HG03460 (cell line): Measurements from ENCODE around the gene GUK1.
A peak's percentile ranks its signal among the peaks of the same experiment; 100 is the strongest.
"Not testable (repeated sequence)": the region's sequence is repeated elsewhere in the genome, so short reads cannot be mapped to it uniquely, and the experiment has no call there.

ENCODE experiments used
- ATAC-seq: cut with Tn5 transposase; IDR thresholded peaks from one replicate; pipeline ENCODE4 v1.9.1; 2021; ENCODE audit not compliant: unreplicated experiment

The GUK1 gene

DNA sequence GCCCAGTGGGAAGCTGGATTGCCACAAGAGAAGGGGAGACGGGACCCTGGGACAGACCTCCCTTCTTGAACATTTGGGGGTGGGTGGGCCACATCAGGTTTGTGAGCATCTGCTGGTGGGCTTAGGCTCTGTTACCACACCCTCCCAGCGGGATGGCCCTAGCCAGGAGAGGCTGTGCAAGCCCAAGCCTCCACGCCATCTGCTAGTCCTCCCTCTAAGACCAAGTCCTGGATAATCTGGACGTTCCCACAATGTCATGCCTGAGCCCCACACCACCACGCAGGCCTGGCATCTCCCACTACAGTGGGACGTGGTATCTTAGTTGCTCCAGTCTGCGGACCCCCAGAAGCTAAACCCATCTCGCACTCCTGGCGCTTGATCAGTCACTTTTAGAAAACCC is 21.8 kb downstream of the GUK1 start:
- no peak for ATAC-seq

- ATAC-seq = no peak
Observed at GRCh38 chr1:228162286-228163006, 22.4 kb downstream of the GUK1 start.

DNA sequence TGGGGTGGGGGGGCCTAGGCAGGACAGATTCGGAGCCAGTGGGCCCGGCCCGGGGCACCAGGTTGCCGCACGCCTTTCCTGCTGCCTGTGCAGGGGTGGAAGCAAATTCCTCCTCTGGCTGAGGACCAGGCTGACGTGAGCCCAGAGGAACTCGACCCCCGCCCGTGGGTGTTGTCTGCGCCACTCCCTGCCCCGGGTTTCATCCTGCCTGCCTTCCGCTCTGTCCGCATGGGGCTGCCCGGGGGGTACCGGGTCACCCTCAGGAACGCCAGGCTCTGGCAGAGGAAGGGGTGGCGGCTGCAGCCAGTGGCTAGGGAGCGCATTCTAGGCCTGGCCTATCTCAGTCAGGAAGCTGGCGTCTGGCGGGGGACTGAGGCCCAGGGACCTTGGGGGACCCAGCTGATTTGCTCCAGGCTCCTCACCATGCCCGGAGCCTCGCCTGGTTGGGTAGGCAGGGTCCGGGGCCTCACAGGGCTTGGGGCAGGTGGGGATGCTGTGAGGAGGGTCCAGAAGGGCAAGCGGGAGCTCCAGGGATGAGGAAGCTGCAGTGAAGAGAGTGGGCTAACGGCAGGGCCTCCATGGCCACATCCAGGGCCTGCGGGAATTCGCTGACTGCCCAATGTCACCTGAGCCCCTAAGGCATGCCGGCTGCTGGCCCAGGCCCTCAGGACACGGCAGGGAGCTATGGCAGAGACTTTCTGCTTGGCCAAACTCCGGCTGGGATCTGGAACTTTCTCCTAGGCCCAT is 23.1 kb downstream of the GUK1 start:
- no peak for ATAC-seq

DNA sequence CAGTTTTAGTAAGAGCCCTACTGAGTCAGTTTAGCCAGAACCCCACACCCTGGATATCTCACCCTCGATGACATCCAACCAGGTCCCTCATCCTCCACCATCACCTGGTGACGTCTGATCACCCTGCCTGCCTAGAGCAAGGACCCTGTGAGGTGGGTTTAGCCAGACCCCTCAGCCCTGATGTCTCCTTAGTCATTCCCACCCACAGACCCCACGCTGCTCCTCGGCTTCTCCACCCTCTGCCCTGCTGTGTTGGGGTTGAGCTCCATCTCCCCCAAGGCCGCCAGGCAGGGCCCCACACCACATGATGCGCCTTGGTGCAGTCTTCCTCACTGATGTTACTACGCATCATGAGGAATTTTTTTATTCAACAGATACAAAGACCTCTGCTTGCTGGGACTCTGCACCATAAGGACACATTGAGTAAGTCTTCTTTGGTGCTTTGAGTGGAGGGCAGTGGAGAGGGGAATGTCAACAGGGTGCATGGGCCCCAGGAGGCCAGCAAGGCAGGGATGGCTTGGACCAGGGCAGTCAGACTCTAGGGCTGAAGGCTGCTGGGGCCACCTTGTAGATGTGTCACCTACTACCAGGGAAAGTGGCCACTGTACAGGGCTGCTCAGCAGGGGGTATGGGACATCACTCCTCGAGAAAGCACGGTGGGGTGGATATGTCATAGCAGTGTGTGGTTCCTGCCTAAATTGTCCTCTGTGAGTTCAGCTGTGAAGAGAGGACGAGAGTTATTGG is 23.9 kb downstream of the GUK1 start:
- no peak for ATAC-seq

GRCh38 chr1:228164561-228165371 is 24.7 kb downstream of the GUK1 start:
- no peak for ATAC-seq

GRCh38 chr1:228165372-228166169 is 25.5 kb downstream of the GUK1 start, which contains the start of gene IBA57:
Gene IBA57, plus strand, starts transcription at chr1:228165804. Its CDS starts 13 bp downstream, at chr1:228165817.
- peak; percentile 78 for ATAC-seq

GRCh38 chr1:228166170-228166936 is 26.3 kb downstream of the GUK1 start:
- ATAC-seq = peak; percentile 24

- no peak for ATAC-seq
Observed at GRCh38 chr1:228168563-228169270, 28.6 kb downstream of the GUK1 start.

- no peak for ATAC-seq
Observed at GRCh38 chr1:228169345-228169744, 29.3 kb downstream of the GUK1 start.

- ATAC-seq = no peak
Observed at GRCh38 chr1:228170666-228171065, 30.6 kb downstream of the GUK1 start.

DNA sequence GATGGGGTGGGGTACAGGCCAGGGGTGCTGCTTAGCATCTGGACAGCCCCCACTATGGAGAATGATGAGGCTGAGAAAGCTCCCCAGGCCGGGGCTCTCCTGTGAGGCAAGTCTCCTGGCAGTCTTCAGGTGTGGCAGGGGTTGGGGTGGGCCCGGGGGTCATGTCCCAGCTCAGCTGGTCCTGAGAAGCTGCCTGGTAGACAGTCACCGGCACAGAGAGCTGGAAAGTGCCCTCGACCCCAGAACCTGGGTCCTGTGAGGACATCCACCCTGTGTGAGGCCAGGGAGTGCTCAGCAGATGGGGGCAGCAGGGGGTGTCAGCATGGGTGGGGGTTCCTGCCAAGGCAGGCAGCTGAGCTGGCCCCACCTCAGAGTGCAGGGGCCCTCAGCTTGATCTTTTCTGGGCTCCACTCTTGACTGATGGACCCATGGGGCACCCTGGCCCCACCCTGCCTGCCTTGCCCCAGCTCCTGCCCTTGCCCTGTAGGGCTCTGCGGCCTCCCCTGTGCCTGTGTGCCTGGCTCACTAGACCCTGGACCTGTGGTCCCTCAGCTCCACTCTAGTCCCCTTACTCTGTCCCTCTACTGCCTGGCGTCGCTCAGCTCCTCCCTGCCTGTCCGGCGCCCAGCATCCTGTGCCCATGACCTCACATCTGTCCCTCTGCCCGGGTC is 31.3 kb downstream of the GUK1 start:
- no peak for ATAC-seq

DNA sequence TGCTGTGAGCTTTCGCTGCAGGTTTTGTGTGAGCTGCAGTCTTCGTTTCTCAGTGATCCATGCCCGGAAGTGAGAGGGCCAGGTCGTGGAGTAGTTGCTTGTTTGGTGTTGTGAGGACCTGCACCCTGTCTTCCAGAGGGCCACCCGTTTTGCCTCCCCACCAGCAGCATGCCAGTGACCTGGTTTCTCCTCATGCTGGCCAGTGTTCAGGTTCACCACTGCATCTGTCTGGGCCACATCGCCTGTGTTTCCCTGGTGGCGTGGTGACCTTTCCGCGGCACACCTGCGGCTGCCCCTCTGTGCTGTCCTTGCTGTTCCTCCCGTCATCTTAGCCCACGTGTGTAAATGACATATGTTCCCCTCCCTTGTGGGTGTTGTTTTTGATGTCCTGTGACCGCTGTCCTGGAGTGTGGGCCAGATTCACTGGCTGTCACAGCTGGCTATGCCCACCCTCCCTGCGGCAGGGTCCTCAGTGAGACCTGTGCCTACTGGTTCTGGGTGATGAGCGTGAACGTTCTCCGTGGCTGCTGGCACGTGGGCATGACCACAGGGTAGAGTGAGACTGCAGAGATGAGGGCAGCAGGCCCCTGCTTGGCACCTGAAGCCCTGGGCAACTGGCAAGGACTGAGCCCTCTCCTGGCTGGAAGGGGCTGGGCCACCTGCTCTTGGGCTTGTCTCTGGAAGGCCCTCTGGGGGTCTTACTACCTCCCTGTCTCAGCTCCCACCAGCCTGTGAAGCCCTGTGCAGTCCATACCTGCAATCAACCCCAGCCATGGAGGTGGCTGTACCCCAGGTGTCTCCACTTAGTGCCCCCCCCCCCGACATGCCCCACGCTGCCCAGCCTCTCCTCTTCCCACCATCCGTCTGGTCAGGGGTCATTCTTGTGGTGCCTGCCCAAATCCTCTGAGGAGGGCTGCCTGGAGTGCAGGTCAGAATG is 32.8 kb downstream of the GUK1 start:
- no peak for ATAC-seq

GRCh38 chr1:228173528-228174481 is 33.7 kb downstream of the GUK1 start:
- not testable (repeated sequence) for ATAC-seq

DNA sequence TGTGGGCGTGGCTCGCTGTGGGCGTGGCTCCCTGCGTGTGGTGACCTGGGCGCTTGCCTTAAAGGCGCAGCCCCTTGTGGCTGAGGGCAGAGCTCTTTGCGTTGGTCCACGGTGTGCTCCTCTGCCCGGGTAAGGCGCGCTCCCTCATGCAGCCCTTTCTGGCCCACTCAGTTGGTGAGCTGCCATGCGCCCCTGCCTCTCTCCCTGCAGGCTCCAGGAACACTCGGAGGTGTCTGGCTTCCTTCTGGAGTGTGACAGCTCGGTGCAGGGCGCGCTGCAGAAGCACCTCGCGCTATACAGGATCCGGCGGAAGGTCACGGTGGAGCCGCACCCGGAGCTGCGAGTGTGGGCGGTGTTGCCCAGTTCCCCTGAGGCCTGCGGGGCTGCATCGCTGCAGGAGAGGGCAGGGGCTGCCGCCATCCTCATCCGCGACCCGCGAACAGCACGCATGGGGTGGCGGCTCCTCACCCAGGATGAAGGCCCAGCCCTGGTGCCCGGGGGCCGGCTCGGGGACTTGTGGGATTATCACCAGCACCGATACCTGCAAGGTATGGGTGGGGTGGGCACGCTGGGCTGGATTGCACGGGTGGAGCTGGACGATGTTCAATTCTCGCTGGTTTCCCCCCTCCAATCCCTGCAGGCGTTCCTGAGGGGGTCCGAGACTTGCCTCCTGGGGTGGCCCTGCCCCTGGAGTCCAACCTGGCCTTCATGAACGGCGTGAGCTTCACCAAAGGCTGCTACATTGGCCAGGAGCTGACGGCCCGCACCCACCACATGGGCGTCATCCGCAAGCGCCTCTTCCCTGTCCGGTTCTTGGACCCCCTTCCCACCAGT is 34.6 kb downstream of the GUK1 start:
- ATAC-seq = no peak
